ENCODE results near the gene BCL2L13.

- TF ChIP-seq, protein P1, sequence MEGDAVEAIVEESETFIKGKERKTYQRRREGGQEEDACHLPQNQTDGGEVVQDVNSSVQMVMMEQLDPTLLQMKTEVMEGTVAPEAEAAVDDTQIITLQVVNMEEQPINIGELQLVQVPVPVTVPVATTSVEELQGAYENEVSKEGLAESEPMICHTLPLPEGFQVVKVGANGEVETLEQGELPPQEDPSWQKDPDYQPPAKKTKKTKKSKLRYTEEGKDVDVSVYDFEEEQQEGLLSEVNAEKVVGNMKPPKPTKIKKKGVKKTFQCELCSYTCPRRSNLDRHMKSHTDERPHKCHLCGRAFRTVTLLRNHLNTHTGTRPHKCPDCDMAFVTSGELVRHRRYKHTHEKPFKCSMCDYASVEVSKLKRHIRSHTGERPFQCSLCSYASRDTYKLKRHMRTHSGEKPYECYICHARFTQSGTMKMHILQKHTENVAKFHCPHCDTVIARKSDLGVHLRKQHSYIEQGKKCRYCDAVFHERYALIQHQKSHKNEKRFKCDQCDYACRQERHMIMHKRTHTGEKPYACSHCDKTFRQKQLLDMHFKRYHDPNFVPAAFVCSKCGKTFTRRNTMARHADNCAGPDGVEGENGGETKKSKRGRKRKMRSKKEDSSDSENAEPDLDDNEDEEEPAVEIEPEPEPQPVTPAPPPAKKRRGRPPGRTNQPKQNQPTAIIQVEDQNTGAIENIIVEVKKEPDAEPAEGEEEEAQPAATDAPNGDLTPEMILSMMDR (IDR thresholded peaks at IDR 0.05 in 8 of 11, conservative IDR thresholded peaks at IDR 0.05 in 3 of 11), result no peak
- no peak for TF ChIP-seq POLR2AphosphoS5 (IDR thresholded peaks at IDR 0.05)
- no peak for TF ChIP-seq POLR2A (IDR thresholded peaks at IDR 0.05)
These were observed 131.9 kb downstream of the BCL2L13 start for GRCh38 chr22:17770180-17771077.

Measured in spleen (tissue), 7 donors.